HL-60/S4 treated with phorbol 12-myristate 13-acetate at 8.2 ng/mL for 4 days and 3 days (cell line): Measurements from ENCODE around the gene ZDHHC3.

Experiments used
- in situ Hi-C: fragments of 300-500 bp; cut with MboI; formaldehyde crosslinking; loops from 2 replicates; pipeline ENCODE4 v1.15.0; 2022; ENCODE audit warnings: low sequenced_read_pairs

The ZDHHC3 gene, protein sequence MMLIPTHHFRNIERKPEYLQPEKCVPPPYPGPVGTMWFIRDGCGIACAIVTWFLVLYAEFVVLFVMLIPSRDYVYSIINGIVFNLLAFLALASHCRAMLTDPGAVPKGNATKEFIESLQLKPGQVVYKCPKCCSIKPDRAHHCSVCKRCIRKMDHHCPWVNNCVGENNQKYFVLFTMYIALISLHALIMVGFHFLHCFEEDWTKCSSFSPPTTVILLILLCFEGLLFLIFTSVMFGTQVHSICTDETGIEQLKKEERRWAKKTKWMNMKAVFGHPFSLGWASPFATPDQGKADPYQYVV

DNA sequence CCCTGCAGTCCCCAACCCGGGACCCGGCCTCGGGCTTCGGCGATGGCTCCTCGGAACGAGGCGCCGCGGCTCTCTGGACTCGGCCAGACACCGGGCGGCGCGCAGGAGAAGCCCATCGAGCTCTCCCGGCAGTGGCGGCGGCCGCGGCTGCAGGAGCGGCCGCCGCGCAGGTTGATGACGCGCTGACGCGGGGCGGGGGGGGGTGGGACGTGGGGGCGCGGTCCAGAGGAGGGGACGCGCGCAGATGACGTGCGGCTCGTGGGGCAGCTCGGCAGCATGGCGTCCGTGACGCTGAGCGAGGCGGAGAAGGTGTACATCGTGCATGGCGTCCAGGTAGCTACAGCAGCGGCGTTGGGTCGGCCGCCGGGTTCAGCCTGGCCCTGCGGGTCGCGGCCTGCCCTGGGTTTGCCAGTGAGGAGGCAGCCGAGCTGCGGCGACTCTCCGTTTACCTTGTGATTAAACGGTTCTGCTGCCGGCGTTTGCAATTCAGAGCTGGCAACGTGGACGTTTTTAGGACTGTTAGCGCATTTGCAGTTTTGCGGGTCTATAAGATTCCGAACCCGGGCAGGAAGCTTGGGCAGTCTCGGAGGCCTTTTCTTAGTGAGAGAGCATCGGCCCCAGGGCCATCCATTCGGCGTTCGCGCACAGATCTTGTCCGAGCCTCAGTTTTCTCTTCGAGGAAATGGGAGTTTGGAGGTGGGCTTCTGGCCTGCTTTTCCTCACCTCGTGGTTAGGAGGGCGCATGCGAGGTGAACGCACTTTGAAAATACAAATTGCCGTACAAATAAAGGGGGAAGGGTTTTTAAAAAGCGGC is at the start of gene ZDHHC3, which contains the start of gene EXOSC7:
Gene ZDHHC3 (minus strand): TSS at position 173 of the 814 bp plus-strand sequence. CDS start 16,738 bp downstream, outside the sequence.
Gene EXOSC7 (plus strand): TSS at position 243 of the 814 bp plus-strand sequence. CDS start 34 bp downstream, at position 277.
- in situ Hi-C loops = no loop called here

DNA sequence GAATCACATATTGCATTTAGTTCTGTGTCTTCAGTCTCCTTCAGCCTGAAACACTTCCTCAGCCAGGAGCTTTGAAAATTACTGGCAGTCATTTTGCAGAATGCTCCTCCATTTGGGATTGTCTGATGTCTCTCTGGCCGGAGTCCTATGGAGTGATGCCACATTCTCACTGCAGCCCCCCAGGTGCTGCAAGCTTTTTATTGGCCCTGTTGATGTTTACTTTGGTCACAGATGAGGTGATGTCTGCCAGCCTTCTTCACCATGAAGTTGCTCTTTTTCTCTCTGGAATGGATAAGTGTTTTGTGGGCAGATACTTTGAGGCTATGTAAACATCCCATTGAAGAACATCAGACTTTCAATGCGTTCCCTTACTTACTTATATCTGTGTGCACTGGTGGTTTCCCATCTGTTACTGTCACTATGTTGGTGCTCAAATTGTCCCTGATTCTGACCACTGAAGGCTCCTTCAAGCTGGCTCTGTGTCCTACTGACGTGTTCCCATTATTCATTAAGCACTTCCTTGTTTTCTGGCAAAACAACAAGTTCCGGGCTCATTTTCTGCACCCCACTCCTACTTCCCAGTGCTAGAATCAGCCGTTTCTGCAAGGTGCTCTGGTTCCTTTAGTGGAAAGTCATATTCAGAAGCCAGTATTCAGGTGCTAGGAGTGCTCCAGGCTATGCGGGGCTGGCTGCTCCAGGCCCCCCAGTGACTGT is 48.7 kb upstream of the ZDHHC3 start:
- in situ Hi-C loops = loop anchor here (25.0 kb wide), 2 partner anchors 188 to 638 kb away; no protein-coding TSS in a partner anchor

DNA sequence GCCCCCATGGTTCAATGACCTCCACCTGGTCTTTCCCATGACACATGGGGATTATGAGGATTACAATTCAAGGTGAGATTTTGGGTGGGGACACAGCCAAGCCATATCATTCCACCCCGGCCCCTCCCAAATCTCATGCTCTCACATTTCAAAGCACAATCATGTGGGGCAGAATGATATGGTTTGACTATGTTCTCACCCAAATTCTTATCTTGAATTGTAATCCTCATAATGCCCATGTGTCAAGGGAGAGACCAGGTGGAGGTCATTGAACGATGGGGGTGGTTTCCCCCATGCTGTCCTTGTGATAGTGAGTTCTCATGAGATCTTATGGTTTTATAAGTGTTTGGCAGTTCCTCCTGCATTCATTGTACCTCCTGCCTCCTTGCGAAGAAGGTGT is 47.7 kb upstream of the ZDHHC3 start:
- in situ Hi-C loops = no loop called here

DNA sequence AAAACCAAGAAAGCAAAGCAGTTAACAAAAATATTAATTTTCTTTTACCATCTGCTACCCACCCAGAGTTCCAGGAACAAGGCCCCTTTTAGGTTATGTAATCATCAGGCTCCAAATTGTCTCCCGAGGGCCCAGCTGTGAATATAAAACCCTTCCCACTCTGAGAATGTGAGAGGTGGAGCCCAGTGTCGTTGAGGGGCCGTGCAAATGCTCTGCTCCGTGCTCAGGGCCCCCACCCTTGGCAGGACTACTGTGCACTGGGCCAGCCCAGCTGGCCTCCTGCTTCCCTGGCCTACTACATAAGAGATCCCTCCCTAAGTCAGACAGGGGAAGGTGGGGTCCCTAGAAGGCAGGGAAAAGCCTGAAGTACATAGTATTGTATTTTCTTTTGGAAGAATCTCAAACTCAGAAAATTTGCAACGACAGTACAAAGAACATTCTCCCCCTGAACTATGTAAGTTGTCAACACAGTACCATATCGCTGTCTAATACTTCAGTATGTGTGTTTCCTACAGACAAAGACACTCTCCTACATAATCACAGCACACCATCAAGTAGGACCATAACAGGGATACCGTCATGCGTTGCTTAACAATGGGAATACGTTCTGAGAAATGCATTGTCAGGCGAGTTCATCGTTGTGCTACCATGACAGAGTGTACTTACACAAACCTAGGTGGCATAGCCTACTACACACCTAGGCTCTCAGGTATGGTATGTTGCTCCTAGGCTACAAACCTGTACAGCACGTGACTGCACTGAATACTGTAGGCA is 45.7 kb upstream of the ZDHHC3 start:
- in situ Hi-C loops = no loop called here

DNA sequence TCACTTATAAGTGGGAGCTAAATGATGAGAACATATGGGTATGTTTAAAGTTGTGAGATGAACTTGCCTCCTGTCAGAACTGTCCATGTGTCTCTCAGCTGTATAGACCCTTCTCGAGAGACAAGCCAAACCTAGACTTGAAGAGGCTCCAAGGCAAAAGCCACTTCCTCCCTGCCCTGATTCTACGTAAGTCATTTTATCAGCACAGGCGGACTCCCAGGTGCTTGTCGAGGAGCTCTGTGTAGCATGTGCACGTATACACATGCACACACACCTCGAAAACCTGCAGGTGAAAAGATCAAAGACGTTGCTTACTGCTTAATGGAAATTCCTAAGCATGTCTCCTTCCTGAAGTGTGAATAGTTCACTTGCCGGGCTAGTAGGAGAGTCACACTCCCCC is 44.6 kb upstream of the ZDHHC3 start:
- in situ Hi-C loops = no loop called here

DNA sequence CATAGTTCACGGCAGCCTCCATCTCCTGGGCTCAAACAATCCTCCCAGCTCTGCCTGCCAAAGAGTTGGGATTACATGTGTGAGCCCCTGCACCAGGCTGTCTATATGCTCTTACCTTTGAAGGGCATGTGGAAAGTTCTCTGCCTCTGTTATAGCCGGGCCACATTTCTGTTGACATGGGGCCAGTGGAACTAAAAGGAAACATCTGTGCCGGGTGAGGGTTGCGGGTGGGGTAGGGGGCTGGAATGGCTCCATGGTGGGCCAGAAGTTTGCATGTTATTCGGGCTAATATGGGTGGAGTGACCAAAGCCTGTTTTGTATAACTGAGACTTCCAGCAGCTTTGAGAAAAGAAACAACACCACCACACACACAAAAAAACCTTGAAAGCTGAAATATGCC is 41.8 kb upstream of the ZDHHC3 start:
- in situ Hi-C loops = no loop called here

DNA sequence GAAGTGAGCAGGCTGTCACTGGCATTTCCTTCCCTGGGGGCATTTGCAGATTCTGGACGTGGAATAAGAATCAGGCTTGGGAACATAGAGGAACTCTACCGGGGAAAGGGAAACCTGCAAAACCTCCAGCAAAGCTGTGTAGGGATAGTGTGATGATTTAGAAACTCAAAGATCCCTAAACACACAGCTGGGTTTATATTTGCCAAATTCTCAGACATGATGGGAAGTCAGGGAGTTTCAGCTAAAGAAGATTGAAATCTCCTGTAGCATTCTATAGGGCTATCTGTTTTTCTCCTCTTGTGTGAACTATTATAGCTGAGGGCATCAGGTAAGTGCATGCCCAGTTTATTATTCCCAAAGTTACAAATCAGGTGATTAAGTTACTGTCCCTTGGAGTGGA is 40.9 kb upstream of the ZDHHC3 start:
- in situ Hi-C loops = no loop called here

DNA sequence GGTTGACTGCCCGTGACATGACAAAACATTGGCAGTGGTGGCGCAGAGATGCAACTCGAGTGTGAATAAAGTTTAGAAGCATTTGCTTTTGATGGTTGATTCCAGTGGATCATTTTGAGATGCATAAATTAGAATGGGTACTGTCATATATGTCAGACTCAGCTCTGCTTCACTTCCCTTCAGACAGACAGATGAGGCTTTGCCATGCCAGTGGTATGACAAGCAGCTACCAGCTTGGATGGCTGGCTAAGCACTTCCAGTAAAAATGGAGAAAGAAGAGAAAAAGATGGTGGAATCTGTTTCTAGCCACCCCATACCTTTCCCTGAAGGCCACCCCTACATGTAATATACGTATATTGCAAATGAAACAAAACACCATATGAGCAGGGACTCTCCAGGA is 36.6 kb upstream of the ZDHHC3 start:
- in situ Hi-C loops = no loop called here

DNA sequence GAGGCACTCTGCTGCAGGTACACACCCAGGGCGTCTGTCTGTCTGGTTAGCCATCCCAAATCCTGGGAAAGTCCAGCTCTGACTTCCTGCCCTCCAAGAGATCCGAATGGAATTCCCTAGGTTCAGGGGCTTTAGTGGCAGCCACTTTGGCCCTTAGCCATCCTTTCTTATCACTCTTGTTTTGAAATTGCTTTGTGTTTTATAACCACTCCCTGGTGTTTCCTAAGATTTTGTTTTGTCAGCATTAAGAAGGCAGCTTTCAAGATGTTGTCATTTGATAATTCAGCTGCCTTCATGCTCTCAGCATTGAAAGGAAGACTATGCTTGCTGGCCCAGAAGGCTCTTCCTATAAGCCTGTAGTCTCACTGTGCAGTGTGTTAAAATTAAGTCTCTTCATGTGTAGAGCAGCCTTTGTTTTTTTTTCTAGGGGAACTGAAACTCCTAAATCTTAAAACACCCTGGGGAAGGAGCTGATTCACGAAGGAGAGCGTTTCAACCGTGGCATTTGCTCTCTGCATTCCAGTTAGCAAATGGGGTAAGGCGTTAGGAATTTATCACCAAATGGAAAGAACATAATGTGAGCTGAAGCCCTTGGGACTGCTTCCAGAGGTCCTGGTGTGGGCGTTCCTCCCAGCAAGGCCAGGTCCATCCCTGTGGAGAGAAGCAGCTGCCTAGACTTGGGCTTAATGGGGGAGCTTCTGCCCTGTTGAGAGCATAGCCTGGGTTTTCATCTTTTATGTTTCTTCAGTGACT is 36.0 kb upstream of the ZDHHC3 start:
- in situ Hi-C loops = no loop called here

DNA sequence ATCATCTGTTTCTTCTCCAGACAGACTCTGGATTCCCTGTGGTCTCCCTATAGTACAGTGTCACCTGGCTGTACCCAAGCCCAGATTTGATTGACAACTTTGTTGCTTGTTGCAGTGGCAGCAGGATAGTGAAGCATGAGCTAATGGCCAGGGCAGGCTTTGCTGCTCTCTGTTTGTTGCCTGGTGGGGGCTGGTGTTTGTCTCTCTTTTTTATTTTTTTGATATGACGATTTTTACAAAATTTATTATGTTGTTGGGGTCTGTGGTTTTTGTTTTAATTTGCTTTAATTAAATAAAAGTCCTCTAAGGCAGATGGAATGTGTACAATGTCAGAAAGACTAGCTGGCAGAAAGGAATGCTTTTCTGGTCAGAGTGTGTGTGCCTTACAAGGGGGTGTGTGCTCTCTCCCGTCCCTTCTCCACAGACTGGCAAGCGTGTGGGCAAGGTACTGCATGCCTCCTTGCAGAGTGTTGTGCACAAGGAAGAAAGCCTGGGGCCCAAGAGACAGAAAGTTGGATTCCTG is 34.9 kb upstream of the ZDHHC3 start:
- in situ Hi-C loops = no loop called here

DNA sequence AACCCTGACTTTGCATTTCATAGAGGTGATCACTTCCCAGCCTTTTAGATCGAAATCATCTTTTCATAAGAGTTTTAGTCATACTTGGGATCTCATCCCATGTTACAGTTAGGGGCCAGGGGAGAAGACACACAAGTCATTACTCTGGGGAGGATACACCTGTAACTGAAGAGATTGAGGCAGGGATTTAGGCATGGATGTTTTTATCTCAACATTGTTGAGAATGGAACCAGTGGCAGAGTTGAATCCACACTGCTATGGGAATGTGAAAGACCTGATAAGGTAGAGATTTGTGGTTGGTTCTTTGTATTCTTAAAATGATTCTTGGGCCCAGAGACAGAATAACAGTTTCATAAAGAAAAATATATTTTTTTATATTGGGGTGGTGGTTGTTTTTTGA is 33.9 kb upstream of the ZDHHC3 start:
- in situ Hi-C loops = no loop called here

DNA sequence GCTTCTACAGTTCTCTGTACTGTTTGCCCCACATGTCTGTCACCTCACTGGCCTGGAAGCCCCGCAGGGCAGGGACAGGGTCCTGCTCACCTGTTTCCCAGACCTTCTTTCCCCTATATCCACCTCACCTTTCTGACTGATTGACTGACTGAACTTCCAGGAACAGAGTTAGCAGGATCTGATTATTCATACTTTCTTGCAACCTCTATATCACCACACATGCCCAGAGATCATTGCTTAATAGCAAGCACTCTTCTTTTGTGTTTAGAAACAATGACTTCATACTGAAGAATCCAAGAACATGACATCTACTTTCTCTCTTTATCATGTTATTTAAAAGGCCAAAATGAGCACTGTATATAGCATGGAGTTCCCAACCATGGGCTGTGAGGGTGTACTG is 32.1 kb upstream of the ZDHHC3 start:
- in situ Hi-C loops = no loop called here

DNA sequence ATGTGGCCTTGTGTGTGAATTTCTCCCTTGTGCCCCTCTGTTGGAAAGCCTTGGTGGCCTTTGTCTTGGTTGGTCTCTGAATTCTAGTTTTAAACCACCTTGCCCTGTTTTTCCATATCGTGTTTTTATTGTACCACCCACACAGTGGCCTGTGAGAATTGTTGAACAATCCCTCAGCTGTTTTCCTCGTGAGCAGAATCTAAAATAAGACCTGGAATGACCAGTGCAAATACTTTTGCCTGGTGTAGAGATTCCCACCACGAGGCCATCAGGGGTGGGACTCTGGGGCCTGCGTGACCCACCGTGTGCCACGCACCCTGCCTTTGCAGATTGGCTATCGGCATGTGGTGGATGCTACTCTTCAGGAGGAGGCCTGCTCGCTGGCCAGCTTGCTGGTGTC is 31.1 kb upstream of the ZDHHC3 start:
- in situ Hi-C loops = no loop called here

DNA sequence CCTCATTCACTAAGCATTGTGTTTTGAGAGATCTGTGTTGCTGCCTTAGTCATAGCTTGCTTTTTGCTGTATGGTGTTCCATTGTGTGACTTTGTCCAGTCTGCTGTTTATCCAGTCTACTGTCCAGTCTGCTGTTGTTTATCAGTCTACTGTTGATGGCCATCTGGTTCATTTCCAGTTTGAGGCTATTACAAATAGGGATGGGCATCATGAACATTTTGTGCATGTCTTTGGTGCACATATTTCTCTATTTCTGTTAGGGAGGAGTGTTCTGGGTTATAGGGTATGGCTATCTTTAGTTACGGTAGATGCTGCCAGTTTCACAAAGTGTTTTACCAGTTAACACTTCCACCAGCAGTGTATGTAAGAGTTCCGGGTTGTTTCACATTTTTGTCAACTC is 27.9 kb upstream of the ZDHHC3 start:
- in situ Hi-C loops = no loop called here

DNA sequence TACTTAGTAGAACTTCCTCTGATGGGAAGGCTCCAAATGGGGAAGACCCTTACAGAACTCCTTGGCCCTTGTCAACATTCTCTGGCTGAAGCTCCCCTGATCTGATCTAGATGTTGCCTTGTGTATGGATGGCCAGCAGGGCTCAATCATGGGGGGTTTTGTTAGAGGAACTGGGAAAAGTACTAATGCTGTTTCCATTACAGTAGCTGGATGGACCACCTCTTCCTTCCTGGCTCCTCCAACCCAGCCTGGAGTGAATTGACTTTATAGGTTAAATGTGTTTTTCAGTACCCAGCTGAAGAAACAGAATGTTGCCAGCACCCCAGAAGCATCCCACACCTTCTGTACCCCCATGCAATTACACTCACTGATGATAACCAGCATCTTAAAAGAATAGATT is 27.4 kb upstream of the ZDHHC3 start:
- in situ Hi-C loops = no loop called here

DNA sequence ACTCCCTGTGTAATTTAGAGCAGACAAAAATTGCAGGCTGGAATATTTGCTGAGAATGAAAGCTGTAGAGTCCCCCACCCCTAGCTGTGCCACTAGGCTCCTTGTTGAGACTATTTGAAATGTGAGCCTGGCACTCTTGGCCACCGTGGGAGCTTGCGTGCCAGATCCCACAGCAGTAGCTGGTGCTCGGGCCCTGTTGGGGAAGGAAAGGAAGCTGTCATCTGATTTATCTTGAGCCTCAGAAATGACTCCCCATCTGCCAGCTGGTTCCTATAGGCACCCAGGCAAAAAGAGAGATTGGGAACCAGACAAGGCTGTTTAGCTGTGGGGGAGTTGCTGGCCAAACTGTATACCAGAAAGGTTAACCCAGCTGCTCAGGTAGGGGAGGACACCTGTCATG is 26.7 kb upstream of the ZDHHC3 start:
- in situ Hi-C loops = no loop called here

DNA sequence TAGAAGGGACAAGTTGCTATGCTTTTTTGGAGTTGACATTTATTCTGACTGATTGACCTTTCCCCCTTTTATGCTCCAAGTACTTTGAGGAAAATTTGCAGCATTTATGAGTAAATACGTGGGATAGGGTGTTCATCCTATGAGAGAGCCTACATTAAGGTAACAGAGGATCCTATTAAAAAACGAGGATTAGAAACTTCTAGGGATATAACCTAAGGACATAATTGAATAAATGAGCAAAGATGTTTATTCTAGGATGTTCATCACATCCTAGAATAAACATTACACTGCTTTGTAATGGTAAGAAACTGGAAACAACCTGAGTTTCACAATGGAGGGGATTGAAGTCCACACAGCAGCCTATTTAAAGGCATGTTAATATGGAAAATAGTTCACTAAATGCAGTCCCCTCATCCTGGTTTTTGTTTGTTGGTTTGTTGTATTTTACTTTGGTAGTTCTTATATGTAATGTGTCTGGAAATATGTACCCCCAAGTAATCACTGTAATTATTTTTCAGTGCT is 26.2 kb upstream of the ZDHHC3 start:
- in situ Hi-C loops = no loop called here

DNA sequence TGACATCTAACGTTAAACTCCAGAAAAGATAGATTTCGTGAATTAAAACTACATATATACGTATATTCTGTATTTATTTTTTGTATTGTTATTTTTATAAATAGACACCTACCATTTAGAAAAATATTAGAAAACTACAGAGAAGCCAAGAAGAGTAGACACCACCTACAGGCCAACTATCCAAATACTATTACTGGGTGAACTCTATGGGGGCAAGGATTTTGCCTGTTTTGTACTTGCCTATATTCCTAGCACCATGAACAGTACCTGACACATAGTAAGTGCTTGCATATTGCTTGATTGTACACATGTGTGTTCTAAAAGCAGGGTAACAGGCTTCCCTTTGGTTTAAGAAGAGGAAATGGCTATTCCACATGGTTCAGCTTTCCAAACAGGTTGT is 25.8 kb upstream of the ZDHHC3 start:
- in situ Hi-C loops = no loop called here

DNA sequence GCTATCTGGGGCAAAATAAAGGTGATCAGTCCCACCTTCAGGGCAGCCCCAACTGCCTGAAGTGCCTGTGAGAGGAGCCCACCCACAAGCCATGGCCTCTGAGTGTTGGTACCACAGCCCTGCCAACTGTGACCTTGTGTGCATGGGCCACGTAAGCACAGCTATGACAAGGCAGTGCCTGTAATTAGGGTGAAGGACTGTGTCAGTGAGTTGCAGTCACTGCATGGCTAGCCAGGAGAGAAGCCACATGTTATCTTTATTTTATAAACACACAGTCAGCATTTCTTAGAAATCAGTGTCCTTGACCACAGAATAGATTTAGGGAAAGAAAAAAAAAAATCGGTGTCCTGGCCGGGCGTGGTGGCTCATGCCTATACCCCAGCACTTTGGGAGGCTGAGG is 24.8 kb upstream of the ZDHHC3 start:
- in situ Hi-C loops = no loop called here

DNA sequence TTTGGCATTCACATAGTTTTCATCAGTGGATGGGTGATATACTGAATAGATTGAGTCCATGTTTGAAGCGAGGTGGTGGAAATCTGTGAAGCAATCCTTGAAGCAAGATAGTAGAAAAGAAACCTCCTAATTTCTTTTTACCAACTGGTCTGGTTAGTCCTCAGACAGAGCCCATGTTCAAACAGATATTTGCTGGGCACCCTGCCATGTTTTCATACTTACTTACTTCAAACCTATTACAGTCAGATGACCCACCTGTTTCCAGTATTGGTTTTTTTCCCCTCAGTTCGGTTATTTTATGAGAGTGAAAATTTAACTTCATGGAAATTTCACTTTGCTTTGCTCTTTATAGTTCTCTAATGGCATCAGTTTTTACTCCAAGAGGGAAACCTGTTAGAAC is 23.8 kb upstream of the ZDHHC3 start:
- in situ Hi-C loops = no loop called here
